Measurements from ENCODE around the gene MYO1B. TPM values are rescaled to one million over a fixed set of nuclear protein-coding genes. Genes with fewer than 3 reads are reported as not detected.

The MYO1B gene
- polyA plus RNA-seq, 1 donor (not counting 4 experiments of a cell fraction or from before 2014, with no cell fraction given) = 277 TPM

DNA sequence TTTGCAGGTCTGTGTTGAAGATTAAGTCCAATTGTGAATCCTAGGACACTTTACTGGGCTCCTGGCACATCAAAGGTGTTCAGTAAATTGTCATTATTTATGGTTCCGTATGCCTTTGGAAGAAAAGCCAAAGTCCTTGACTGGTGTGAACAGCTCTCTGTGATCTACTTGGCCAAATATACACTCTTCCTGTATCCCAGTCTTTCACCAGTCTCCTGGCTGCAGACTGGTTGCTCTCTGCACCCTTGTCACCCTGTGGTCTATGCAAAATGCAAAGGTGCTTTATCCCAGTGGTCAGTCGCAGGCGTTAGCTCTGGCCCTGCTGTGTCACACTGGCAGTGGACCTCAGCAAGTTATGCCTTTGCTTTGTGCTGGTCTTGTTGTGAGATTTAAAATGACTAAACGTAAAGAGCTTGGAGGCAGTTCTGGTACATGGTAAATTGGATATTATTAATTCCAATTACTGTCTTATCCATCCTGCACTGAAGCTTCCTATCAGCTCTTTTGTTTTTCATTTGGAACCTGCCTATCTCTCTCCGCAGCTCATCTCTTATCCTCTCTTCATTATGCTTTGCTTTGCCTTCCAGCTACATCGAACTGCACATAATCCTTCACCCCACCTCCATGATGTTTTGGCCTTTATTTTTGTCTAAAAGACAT, 83.1 kb downstream of the MYO1B start:
- no peak for FAIRE-seq

DNA sequence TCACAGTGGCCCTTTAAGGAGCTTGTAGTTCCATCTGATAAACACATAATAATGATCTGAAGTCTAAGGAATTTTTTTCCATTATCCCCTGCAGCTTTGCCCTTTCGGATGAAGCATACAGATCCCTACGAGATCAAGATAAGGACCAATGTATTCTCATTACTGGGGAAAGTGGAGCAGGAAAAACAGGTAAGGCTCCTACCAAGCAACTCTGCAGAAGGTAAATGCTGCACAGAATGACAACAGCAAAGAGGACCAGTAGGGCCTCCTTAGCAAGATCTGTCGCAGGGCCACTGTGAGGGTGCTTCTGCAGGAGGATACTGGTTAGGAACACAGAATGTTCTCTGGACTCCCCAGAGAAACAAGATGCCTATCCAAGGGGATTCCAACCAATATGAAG, 84.6 kb downstream of the MYO1B start:
- H3K9ac ChIP-seq (ENCODE audit: control insufficient read depth, extremely low read depth, insufficient read depth, low read length) = no peak overlapping the region
- H2AFZ ChIP-seq (ENCODE audit: control insufficient read depth, low read length) = no peak overlapping the region
- no peak overlapping the region for H3K4me3 ChIP-seq (ENCODE audit: control insufficient read depth in 2 of 3, extremely low read depth in 1 of 3, insufficient read depth in 2 of 3, low read depth in 1 of 3, low read length in 3 of 3)
- peaks cover 14 to 49% of the 10 kb centered on the region in 2 experiments for H3K36me3 ChIP-seq (ENCODE audit: control insufficient read depth in 2 of 2, extremely low read depth in 1 of 2, insufficient read depth in 2 of 2, low read length in 2 of 2)
- H3K9me3 ChIP-seq (ENCODE audit: control insufficient read depth, low read depth, low read length) = no peaks in the 10 kb centered on the region
- FAIRE-seq (peak; percentile 39), DNase-seq (ENCODE audit: low read depth, low spot score) (no peak)
- H3K79me2 ChIP-seq (ENCODE audit: control insufficient read depth, insufficient read depth, low read length) = peaks cover 93% of the 10 kb centered on the region
- H3K9me1 ChIP-seq (ENCODE audit: control insufficient read depth, extremely low read depth, insufficient read depth, low read length) = peaks cover 3% of the 10 kb centered on the region
- H3K4me2 ChIP-seq (ENCODE audit: control insufficient read depth, extremely low read depth, insufficient read depth, low read depth, low read length) = no peak overlapping the region
- H3K4me1 ChIP-seq (ENCODE audit: control insufficient read depth, extremely low read depth, insufficient read depth, low read length) = peaks cover 16% of the 10 kb centered on the region
- H3K27me3 ChIP-seq (ENCODE audit: control insufficient read depth, extremely low read depth, insufficient read depth, low read length) = no peaks in the 10 kb centered on the region
- peaks cover 13% of the 10 kb centered on the region for H4K20me1 ChIP-seq (ENCODE audit: control insufficient read depth, extremely low read depth, insufficient read depth, low read length)
- no peak overlapping the region for H3K27ac ChIP-seq (ENCODE audit: control insufficient read depth, insufficient read depth, low read length)
- TF ChIP-seq, protein P1, sequence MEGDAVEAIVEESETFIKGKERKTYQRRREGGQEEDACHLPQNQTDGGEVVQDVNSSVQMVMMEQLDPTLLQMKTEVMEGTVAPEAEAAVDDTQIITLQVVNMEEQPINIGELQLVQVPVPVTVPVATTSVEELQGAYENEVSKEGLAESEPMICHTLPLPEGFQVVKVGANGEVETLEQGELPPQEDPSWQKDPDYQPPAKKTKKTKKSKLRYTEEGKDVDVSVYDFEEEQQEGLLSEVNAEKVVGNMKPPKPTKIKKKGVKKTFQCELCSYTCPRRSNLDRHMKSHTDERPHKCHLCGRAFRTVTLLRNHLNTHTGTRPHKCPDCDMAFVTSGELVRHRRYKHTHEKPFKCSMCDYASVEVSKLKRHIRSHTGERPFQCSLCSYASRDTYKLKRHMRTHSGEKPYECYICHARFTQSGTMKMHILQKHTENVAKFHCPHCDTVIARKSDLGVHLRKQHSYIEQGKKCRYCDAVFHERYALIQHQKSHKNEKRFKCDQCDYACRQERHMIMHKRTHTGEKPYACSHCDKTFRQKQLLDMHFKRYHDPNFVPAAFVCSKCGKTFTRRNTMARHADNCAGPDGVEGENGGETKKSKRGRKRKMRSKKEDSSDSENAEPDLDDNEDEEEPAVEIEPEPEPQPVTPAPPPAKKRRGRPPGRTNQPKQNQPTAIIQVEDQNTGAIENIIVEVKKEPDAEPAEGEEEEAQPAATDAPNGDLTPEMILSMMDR (optimal IDR thresholded peaks at IDR 0.05 in 1 of 3, IDR thresholded peaks at IDR 0.05 in 1 of 3, conservative IDR thresholded peaks at IDR 0.05 in 1 of 3; ENCODE audit: extremely low read depth in 1 of 3, insufficient read depth in 2 of 3, low read length in 3 of 3) = no peak
- no peak for TF ChIP-seq EZH2 (IDR thresholded peaks at IDR 0.05; ENCODE audit: low read length)
- dilution Hi-C loops (cut with MboI; ENCODE audit: extremely low pct_ligation_motif_present, low sequenced_read_pairs) = no loop called here

More for the DNA sequence above, 83.1 kb downstream of the MYO1B start:
- no peak for DNase-seq (ENCODE audit: low read depth, low spot score)
- no peak overlapping the region for H3K27ac ChIP-seq (ENCODE audit: control insufficient read depth, insufficient read depth, low read length)
- H3K9me1 ChIP-seq (ENCODE audit: control insufficient read depth, extremely low read depth, insufficient read depth, low read length) = peaks cover 3% of the 10 kb centered on the region
- peaks cover 7% of the 10 kb centered on the region for H3K4me1 ChIP-seq (ENCODE audit: control insufficient read depth, extremely low read depth, insufficient read depth, low read length)
- dilution Hi-C loops (cut with MboI; ENCODE audit: extremely low pct_ligation_motif_present, low sequenced_read_pairs) = no loop called here
- peaks cover 7% of the 10 kb centered on the region for H4K20me1 ChIP-seq (ENCODE audit: control insufficient read depth, extremely low read depth, insufficient read depth, low read length)
- no peak overlapping the region for H3K4me3 ChIP-seq (ENCODE audit: control insufficient read depth in 2 of 3, extremely low read depth in 1 of 3, insufficient read depth in 2 of 3, low read depth in 1 of 3, low read length in 3 of 3)
- no peak overlapping the region for H2AFZ ChIP-seq (ENCODE audit: control insufficient read depth, low read length)
- H3K4me2 ChIP-seq (ENCODE audit: control insufficient read depth, extremely low read depth, insufficient read depth, low read depth, low read length) = no peak overlapping the region
- H3K79me2 ChIP-seq (ENCODE audit: control insufficient read depth, insufficient read depth, low read length) = peaks cover 95% of the 10 kb centered on the region
- H3K9ac ChIP-seq (ENCODE audit: control insufficient read depth, extremely low read depth, insufficient read depth, low read length) = no peak overlapping the region
- peaks cover 10 to 43% of the 10 kb centered on the region in 2 experiments for H3K36me3 ChIP-seq (ENCODE audit: control insufficient read depth in 2 of 2, extremely low read depth in 1 of 2, insufficient read depth in 2 of 2, low read length in 2 of 2)
- no peaks in the 10 kb centered on the region for H3K9me3 ChIP-seq (ENCODE audit: control insufficient read depth, low read depth, low read length)
- H3K27me3 ChIP-seq (ENCODE audit: control insufficient read depth, extremely low read depth, insufficient read depth, low read length) = no peaks in the 10 kb centered on the region
- TF ChIP-seq, protein P1 (optimal IDR thresholded peaks at IDR 0.05 in 1 of 3, IDR thresholded peaks at IDR 0.05 in 1 of 3, conservative IDR thresholded peaks at IDR 0.05 in 1 of 3; ENCODE audit: extremely low read depth in 1 of 3, insufficient read depth in 2 of 3, low read length in 3 of 3) = no peak
- TF ChIP-seq EZH2 (IDR thresholded peaks at IDR 0.05; ENCODE audit: low read length) = no peak
